ENCODE measurements around the gene TAOK3. TPM values are rescaled to one million over a fixed set of nuclear protein-coding genes. Genes with fewer than 3 reads are reported as not detected.
A peak's percentile ranks its signal among the peaks of the same experiment; 100 is the strongest.

TAOK3 gene
- total RNA-seq, 1 donor from 2014 or later, result 39.3 TPM

DNA sequence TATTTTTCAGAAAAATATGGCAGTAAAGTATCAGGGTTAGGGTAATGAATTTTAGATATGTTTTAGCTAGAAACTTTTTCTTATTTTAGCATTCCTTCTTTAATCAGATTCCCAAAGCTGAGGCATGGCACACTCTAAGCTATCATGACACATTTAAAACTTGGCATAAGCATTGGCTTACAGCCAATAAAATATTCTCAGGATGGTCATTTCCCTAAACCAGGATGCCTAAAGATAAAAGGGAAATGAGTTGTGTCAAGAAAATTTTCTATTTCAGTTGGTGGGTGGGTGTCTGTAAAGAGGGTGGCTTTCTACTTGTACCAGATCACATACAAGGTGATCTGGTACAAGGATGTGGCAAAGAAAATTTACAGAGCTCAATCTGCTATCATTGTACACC lies 189.0 kb downstream of the TAOK3 start:
- intact Hi-C loops (cut with DNase I), result loop anchor here (5.0 kb wide), 1 partner anchor 129 kb away; no protein-coding TSS in a partner anchor
- TF ChIP-seq, protein P1, sequence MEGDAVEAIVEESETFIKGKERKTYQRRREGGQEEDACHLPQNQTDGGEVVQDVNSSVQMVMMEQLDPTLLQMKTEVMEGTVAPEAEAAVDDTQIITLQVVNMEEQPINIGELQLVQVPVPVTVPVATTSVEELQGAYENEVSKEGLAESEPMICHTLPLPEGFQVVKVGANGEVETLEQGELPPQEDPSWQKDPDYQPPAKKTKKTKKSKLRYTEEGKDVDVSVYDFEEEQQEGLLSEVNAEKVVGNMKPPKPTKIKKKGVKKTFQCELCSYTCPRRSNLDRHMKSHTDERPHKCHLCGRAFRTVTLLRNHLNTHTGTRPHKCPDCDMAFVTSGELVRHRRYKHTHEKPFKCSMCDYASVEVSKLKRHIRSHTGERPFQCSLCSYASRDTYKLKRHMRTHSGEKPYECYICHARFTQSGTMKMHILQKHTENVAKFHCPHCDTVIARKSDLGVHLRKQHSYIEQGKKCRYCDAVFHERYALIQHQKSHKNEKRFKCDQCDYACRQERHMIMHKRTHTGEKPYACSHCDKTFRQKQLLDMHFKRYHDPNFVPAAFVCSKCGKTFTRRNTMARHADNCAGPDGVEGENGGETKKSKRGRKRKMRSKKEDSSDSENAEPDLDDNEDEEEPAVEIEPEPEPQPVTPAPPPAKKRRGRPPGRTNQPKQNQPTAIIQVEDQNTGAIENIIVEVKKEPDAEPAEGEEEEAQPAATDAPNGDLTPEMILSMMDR (IDR thresholded peaks at IDR 0.05), result no peak
- H3K4me1 ChIP-seq, result peaks cover 0 to 4% of the 10 kb centered on the region in 2 donors

DNA sequence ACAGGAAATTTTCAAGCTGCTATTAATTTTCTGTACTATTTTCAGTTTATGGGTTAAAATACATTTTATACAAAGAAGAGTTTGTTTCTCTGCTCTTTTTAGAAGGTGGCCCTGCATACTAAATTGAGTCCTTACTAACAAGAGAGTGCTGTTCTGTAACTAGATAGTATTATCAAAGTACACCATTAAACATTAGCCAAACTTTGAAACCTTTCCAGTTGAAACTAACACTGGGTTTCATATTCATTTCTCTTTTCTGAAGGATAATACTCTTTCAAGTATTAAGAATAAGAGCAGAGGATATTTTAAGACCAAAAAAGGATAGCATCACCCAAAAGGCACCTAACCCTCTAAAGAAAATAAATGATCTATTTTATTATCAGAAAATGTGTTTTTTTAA lies 189.6 kb downstream of the TAOK3 start:
- DNase-seq (ENCODE audit: low spot score in 2 of 2), result no peak
- TF ChIP-seq, protein P1 (IDR thresholded peaks at IDR 0.05), result no peak
- H3K4me1 ChIP-seq, result peaks cover 0 to 4% of the 10 kb centered on the region in 2 donors
- H3K27me3 ChIP-seq, result no peaks in the 10 kb centered on the region
- no peak overlapping the region for H3K4me3 ChIP-seq
- no peak overlapping the region for H3K27ac ChIP-seq
- H3K36me3 ChIP-seq, result peaks cover 18 to 23% of the 10 kb centered on the region in 2 donors
- no peaks in the 10 kb centered on the region for H3K9me3 ChIP-seq
- intact Hi-C loops (cut with DNase I), result loop anchor here (5.0 kb wide), 1 partner anchor 129 kb away; no protein-coding TSS in a partner anchor

More for the DNA sequence above, 189.0 kb downstream of the TAOK3 start:
- no peak for DNase-seq (ENCODE audit: low spot score in 2 of 2)
- H3K27me3 ChIP-seq, result no peaks in the 10 kb centered on the region
- no peaks in the 10 kb centered on the region for H3K9me3 ChIP-seq
- no peak overlapping the region for H3K27ac ChIP-seq
- no peak overlapping the region for H3K4me3 ChIP-seq
- H3K36me3 ChIP-seq, result peaks cover 17 to 21% of the 10 kb centered on the region in 2 donors

DNA sequence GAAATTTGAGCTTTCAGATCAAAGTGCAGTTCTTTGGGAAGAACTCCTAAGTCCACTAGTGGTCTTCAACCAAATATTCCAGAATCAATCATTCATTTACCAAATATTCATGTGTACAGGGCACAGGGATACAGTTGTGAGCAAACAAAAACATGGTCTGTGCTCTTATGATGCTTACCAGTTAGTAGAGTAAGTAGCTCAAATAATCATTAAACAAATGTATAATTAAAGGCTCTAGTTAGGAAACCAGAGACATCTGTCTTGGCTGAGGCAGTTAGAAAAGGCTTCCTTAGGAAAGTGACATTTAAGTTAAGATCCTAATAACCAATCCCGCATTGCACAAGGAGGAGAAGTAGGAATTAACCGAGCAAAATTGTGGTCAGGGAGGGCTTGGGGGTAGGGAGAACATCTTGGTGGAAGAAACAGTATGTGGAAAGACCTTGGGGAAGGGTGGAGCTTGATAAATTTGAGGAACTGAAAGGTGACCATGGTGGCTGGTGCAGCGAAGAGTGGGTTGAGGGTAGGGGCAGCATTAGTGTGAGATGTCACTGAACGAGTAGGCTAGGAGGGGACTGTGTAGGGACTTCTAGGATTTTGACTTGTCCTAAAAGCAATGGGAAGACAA lies 196.8 kb downstream of the TAOK3 start:
- DNase-seq (ENCODE audit: low spot score in 2 of 2), result no peak
- intact Hi-C loops (cut with DNase I), result no loop called here
- Histone ChIP-seq H3K9me3 (no peaks in the 10 kb centered on the region), H3K27ac (no peak overlapping the region), H3K4me1 (no peaks in the 10 kb centered on the region), H3K4me3 (no peak overlapping the region), H3K36me3 (peaks cover 61 to 82% of the 10 kb centered on the region in 2 donors), H3K27me3 (no peaks in the 10 kb centered on the region)
- TF ChIP-seq, protein P1 (IDR thresholded peaks at IDR 0.05), result no peak

DNA sequence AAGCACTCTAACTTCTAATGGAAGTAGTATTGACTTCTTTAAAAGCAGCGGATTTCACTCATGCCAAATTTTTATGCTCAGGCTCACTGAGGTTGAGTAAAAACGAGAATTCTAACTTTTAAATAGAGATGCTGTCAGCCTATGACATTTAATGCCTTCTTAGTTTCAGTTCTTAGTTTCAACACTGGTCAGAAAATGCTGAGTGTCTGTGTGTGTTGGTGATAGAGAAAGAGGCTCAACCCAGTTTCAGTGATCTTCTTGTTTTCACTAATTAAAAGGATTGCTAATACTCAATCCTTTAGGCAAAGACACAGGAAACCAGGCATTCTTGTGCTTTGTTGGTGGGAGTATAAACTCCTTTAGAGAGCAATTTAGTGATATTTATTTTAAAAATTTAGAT lies 205.8 kb downstream of the TAOK3 start:
- H3K27me3 ChIP-seq, result no peaks in the 10 kb centered on the region
- intact Hi-C loops (cut with DNase I), result no loop called here
- TF ChIP-seq, protein P1 (IDR thresholded peaks at IDR 0.05), result no peak
- H3K27ac ChIP-seq, result no peak overlapping the region
- H3K4me1 ChIP-seq, result no peaks in the 10 kb centered on the region
- H3K4me3 ChIP-seq, result no peak overlapping the region
- no peak for DNase-seq (ENCODE audit: low spot score in 2 of 2)
- H3K9me3 ChIP-seq, result no peaks in the 10 kb centered on the region
- peaks cover 35 to 48% of the 10 kb centered on the region in 2 donors for H3K36me3 ChIP-seq

DNA sequence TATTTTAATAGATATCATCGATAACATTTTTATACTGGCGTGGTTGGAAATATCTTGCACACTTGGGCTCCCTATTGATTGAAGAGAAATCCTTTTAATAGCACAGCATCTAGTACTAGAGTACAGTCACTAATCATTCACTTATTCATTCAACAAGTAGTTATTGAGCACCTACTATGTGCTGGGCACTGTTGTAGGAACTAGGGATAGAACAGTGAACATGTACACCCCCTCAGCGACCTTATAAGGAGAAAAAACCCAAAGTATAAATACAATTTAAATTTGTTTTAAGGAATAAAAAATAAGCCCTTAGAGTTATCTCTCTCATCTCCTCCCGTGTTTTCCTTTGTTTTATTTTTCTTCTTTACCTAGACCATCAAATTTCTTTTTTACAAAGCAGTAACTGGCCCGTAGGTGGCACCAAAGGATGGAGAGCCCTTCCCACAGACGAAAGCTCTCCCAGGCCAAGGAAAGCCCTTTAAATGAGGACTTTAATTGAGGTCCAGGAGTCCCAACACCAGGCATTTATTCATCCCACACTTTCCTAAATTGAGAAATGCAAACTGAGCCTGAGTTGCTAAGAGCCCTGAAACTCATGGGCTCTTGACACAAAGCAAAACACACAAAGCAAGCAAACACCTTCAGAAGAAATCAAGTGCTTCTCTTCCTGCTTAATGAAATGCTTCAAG lies 207.8 kb downstream of the TAOK3 start:
- H3K4me3 ChIP-seq, result no peak overlapping the region
- no peaks in the 10 kb centered on the region for H3K27me3 ChIP-seq
- no peak for DNase-seq (ENCODE audit: low spot score in 2 of 2)
- intact Hi-C loops (cut with DNase I), result no loop called here
- no peaks in the 10 kb centered on the region for H3K9me3 ChIP-seq
- H3K27ac ChIP-seq, result no peak overlapping the region
- H3K36me3 ChIP-seq, result peaks cover 33 to 48% of the 10 kb centered on the region in 2 donors
- H3K4me1 ChIP-seq, result no peaks in the 10 kb centered on the region
- TF ChIP-seq, protein P1 (IDR thresholded peaks at IDR 0.05), result peak in 2 of 3 experiments; percentile 20 to 42

All from ascending aorta (tissue), 2 donors.